K562 (cell line): Measurements from ENCODE around the gene CLCNKA. TPM values are rescaled to one million over a fixed set of nuclear protein-coding genes. Genes with fewer than 3 reads are reported as not detected.
A peak's percentile ranks its signal among the peaks of the same experiment; 100 is the strongest.

Experiments
- ASH1L ChIP-seq: fragments of 450-650 bp; IDR thresholded peaks from 2 replicates; pipeline ENCODE4 v1.6.1; 2018; ENCODE audit warnings: borderline replicate concordance, mild to moderate bottlenecking, low read depth; ENCODE audit not compliant: partially characterized antibody
- BHLHE40 ChIP-seq: IDR thresholded peaks from 2 replicates; pipeline ENCODE4 v1.6.1; 2011; ENCODE audit warnings: low read length, improper control_type of control experiment
- GMEB1 ChIP-seq: fragments of 250-450 bp; sonication (Bioruptor Pico); IDR thresholded peaks from 2 replicates; pipeline ENCODE4 v1.4.0; 2020; ENCODE audit warnings: mild to moderate bottlenecking
- NKRF ChIP-seq: fragments of 450-650 bp; IDR thresholded peaks from 2 replicates; pipeline ENCODE4 v1.6.1; 2016; ENCODE audit warnings: borderline replicate concordance
- POLR2AphosphoS5 ChIP-seq: IDR thresholded peaks from 2 replicates; pipeline ENCODE4 v1.6.1; 2011; ENCODE audit warnings: mild to moderate bottlenecking, low read depth, low read length, moderate library complexity; ENCODE audit not compliant: control insufficient read depth, insufficient read depth
- RBM25 ChIP-seq: fragments of 200-400 bp; formaldehyde crosslinking; IDR thresholded peaks from 2 replicates; pipeline ENCODE4 v1.6.1; 2018; ENCODE audit warnings: low read length, low read depth, moderate library complexity; ENCODE audit not compliant: severe bottlenecking
- RCOR1 ChIP-seq, 2 experiments: IDR thresholded peaks; 2 replicates each; pipeline ENCODE4 v1.6.1; 2012; ENCODE audit warnings: low read depth in 2 of 2, low read length in 2 of 2, borderline replicate concordance in 1 of 2, improper control_type of control experiment in 1 of 2
- RUNX1 ChIP-seq: sonication (generic); IDR thresholded peaks from 2 replicates; pipeline ENCODE4 v1.6.1; 2016; ENCODE audit warnings: antibody characterized with exemption, low read depth
- TFAP4 ChIP-seq: sonication (generic); formaldehyde crosslinking; IDR thresholded peaks from 2 replicates; pipeline ENCODE4 v1.8.0; 2022; ENCODE audit warnings: missing genetic modification reagents, mild to moderate bottlenecking, moderate library complexity, borderline replicate concordance
- ZBTB40 ChIP-seq, 2 experiments: fragments of 450-650 bp in 1 of 2; sonication (generic) in 1 of 2; formaldehyde crosslinking in 1 of 2; IDR thresholded peaks; 2 replicates each; pipeline versions ENCODE4 v1.7.1 to v1.9.0; 2016 to 2022; ENCODE audit warnings: inconsistent platforms in 1 of 2, mild to moderate bottlenecking in 1 of 2, missing genetic modification reagents in 1 of 2
- ZEB2 ChIP-seq: fragments of 450-650 bp; IDR thresholded peaks from 2 replicates; pipeline ENCODE4 v1.6.1; 2016
- polyA plus RNA-seq, 8 experiments: library from polyadenylated mRNA; depleted of rRNA in 4 of 8; stranded (reverse) in 5 of 8; unstranded in 3 of 8; fragments of >200 nt; fragmentation: Nextera tagmentation in 2 of 8; fragmentation: Illumina TruSeq in 1 of 8; extraction: Ambion mirVana in 2 of 8; extraction: Trizol in 1 of 8; gene quantifications; 2 replicates each; pipeline versions ENCODE4 v1.2.1 to v1.2.3, GENCODE V29; 2011 to 2014; ENCODE audit warnings: inconsistent platforms in 1 of 8, missing spikeins in 1 of 8
- total RNA-seq, 7 experiments: library from RNA; depleted of rRNA in 6 of 7; stranded (reverse); fragments of >200 nt in 6 of 7; fragmentation: Illumina TruSeq in 2 of 7; extraction: Trizol in 2 of 7; gene quantifications; 2 replicates each; pipeline versions ENCODE4 v1.2.1 to v1.2.3, GENCODE V29; 2011 to 2021; ENCODE audit warnings: low replicate concordance in 1 of 7

CLCNKA gene
- total and polyA plus RNA-seq, 9 of the 15 experiments (the other 6 are each of a cell fraction or from before 2014, with no cell fraction given): 0.03 to 0.37 (median 0.10) TPM; not detected in 3

GRCh38 chr1:16048573-16049189 lies 26.8 kb downstream of the CLCNKA start (continued):
- no peak for TF ChIP-seq ASH1L
- no peak; the same call in 1 of the 2 replicates for TF ChIP-seq NKRF
- TF ChIP-seq BHLHE40: no peak
- TF ChIP-seq RUNX1: no peak
- TF ChIP-seq TFAP4 (CRISPR knock-in tag): peak; percentile 97
- no peak for TF ChIP-seq POLR2AphosphoS5
- peak; percentile 66; the same call in 1 of the 2 replicates for TF ChIP-seq ZEB2
- TF ChIP-seq ZBTB40 (IDR thresholded peaks at IDR 0.05): 0 out of 2 replicates have a peak, but pooled peaks have one; percentile 29
- no peak for TF ChIP-seq ZBTB40 (CRISPR knock-in tag; IDR thresholded peaks at IDR 0.05)
- no peak for TF ChIP-seq RBM25
- TF ChIP-seq GMEB1 (CRISPR knock-in tag): no peak
- no peak for TF ChIP-seq RCOR1 (IDR thresholded peaks at IDR 0.05; ENCODE audit: borderline replicate concordance in 1 of 2, low read depth in 2 of 2, low read length in 2 of 2)
